Measurements from ENCODE around the gene TSPAN4. TPM values are rescaled to one million over a fixed set of nuclear protein-coding genes. Genes with fewer than 3 reads are reported as not detected.
A peak's percentile ranks its signal among the peaks of the same experiment; 100 is the strongest.

The TSPAN4 gene
- total RNA-seq, 1 donor: 164 TPM

DNA sequence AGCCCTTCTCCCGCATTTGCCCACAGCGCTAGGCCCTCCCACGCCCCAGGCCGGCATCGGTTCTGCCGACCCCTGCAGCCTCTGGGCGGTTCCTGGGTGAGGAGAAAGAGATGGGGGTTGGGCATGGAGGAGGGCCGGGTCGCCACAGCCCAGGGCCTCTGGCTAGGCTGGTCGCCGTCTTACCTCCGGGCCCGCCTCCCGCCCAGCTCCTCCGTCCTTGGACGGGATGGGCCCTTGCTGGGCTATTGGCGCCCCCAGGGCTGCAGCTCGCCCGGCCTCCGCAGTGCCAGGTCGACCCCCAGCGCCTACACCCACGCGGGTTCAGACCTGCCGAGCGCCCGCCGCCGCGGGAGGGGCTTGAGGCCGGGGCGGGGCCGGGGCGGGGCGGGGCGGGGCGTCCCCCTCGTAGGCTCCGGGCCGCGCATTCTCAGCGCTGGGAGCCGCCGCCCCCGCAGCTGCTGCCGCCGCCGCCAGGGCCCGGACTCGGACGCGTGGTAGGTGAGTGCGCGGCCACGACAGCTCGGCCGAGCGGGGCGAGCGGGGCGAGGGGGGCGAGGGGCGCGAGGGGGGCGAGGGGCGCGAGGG, 10.0 kb upstream of the TSPAN4 start, which contains the start of gene CD151:
Gene CD151 (plus strand): TSS at position 424 of the 585 bp plus-strand sequence. CDS start 3,118 bp downstream, outside the sequence.
- DNase-seq (ENCODE audit: low read depth): no peak
- H3K4me3 ChIP-seq (ENCODE audit: low read depth, low read length): peak within 1 kb of the TSS; percentile 81
- TF ChIP-seq, protein P1, sequence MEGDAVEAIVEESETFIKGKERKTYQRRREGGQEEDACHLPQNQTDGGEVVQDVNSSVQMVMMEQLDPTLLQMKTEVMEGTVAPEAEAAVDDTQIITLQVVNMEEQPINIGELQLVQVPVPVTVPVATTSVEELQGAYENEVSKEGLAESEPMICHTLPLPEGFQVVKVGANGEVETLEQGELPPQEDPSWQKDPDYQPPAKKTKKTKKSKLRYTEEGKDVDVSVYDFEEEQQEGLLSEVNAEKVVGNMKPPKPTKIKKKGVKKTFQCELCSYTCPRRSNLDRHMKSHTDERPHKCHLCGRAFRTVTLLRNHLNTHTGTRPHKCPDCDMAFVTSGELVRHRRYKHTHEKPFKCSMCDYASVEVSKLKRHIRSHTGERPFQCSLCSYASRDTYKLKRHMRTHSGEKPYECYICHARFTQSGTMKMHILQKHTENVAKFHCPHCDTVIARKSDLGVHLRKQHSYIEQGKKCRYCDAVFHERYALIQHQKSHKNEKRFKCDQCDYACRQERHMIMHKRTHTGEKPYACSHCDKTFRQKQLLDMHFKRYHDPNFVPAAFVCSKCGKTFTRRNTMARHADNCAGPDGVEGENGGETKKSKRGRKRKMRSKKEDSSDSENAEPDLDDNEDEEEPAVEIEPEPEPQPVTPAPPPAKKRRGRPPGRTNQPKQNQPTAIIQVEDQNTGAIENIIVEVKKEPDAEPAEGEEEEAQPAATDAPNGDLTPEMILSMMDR (IDR thresholded peaks at IDR 0.05; ENCODE audit: insufficient read depth, low read length): no peak

DNA sequence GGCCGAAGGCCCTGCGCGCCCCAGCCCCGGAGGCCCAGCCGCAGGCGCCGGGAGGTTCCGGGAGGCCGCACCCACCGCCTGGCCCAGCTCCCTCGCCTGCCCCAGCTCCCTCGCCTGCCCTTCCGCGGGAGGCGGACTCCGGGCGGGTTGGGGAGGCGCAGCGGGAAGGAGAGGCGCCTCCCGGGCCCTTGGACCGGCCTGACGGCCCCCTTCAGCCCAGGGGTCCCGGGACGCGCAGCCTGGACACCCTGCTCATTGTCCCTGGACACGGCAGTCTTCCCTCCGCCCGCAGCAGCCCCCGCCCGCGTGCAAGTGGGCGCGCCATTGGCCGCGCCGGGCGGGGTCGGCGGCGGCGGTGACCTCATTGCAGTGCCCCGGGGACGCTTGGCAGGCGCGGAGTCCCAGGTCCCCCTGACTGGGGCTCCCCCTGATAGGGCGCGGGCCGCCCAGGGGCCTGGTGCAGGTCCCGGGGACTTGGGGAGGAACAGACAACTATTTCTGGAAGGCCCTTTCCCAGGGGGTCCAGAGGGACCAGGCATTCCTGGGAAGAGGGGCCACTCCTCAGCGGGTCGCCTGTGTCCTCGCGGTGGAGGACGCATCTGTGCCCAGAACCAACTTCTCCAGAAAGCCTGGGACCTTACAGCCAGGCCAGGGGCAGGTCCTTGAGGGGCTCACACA, 9.4 kb upstream of the TSPAN4 start:
- DNase-seq (ENCODE audit: low read depth): peak; percentile 35
- peak overlapping the region; percentile 81 for H3K4me3 ChIP-seq (ENCODE audit: low read depth, low read length)
- TF ChIP-seq, protein P1 (IDR thresholded peaks at IDR 0.05; ENCODE audit: insufficient read depth, low read length): no peak

DNA sequence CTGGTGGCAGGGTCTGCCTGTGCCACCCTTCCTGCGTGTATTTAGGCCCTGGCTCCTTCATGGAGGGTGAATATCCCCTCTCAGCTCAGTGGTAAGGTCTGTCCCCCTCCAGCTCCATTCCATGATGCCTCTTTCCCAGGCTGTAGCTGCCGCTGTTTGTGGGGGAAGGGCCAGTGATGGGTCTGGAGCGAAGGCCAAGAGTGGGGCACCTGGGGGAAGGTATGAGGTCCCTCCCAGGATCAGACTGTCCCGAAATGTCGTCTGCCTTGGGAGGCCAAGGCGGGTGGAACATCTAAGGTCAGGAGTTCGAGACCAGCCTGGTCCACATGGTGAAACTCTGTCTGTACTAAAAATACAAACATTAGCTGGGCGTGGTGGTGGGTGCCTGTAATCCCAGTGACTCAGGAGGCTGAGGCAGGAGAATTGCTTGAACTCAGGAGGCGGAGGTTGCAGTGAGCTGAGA, 8.8 kb upstream of the TSPAN4 start:
- TF ChIP-seq, protein P1 (IDR thresholded peaks at IDR 0.05; ENCODE audit: insufficient read depth, low read length): no peak
- peak overlapping the region; percentile 81 for H3K4me3 ChIP-seq (ENCODE audit: low read depth, low read length)
- DNase-seq (ENCODE audit: low read depth): peak; percentile 30

DNA sequence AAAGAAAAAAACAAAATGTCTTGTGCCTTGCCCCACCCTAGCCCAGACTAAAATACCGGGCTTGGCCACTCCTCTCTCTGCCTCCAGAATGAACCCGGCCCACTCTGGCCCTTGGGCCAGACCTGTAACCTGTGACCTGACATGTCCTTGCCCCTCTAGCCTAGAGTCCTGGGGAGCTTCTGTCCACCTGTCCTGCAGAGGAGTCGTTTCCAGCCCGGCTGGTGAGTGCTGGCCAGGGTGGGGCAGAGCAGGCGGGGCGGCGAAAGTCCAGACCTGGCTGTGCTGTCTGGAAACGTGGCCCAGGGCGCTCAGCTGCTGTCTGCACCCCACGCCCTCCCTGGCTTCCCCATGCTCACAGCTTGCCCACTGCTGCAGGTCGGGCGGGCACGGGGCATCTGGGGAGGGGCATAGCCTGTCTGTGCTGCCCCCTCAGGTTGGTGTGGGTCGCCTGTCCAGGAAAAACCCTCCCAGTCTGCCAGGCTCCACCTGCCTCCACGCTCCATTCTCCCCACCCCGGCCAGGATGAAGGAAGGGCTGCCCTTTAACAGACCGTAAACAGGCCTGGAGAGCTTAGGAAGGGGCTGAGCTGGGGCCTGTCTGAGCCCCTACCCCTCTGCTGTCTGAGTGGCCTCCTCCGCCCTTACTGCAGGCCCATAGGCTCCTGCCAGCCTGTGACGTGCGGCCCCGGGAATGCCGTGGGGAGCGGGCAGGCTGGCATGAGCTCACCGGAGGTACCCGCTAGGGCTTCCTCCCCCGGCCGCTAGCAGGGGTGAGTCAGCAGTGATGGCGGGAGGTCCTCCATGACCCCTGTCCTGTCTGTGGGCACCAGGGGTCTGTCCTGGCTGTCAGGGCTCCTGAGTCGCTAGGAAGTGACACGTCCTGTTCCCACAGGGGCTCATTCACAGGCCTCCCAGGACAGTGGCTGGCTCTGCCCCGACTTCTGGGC, 8.0 kb upstream of the TSPAN4 start:
- DNase-seq (ENCODE audit: low read depth): peak; percentile 58
- TF ChIP-seq, protein P1 (IDR thresholded peaks at IDR 0.05; ENCODE audit: insufficient read depth, low read length): no peak
- H3K4me3 ChIP-seq (ENCODE audit: low read depth, low read length): peak overlapping the region; percentile 60

DNA sequence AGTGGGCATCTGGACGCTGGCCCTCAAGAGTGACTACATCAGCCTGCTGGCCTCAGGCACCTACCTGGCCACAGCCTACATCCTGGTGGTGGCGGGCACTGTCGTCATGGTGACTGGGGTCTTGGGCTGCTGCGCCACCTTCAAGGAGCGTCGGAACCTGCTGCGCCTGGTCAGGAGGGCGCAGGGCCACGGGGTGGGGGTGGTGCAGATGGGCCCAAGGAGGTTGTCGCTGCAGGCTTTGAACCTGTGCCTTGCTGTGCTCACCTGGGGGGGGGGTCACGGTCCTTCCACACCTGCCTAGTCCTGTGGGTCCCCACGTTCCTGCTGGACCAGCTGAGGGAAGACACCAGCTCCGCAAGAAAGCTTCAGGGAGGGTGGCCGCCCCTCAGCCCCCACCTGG, 6.4 kb upstream of the TSPAN4 start:
- H3K4me3 ChIP-seq (ENCODE audit: low read depth, low read length): no peak overlapping the region
- DNase-seq (ENCODE audit: low read depth): no peak
- TF ChIP-seq, protein P1 (IDR thresholded peaks at IDR 0.05; ENCODE audit: insufficient read depth, low read length): no peak

DNA sequence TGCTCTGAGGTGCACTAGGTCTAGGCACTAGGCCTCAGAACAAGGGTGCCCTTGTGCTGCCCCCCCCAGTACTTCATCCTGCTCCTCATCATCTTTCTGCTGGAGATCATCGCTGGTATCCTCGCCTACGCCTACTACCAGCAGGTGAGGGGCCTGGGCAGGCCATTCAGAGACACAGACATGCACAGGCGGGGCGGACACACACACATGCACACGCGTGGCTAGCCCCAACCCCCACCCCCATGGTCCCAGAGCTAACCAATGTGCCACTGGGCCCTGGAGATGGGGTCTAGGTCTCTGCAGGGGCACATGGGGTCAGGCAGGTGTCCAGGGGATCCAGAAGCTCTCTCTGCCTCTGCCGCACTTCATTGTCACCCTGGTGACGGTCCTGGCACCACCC, 6.0 kb upstream of the TSPAN4 start:
- no peak for DNase-seq (ENCODE audit: low read depth)
- TF ChIP-seq, protein P1 (IDR thresholded peaks at IDR 0.05; ENCODE audit: insufficient read depth, low read length): no peak
- H3K4me3 ChIP-seq (ENCODE audit: low read depth, low read length): no peak overlapping the region
